Measurements from ENCODE around the gene NRG4.

- TF ChIP-seq POLR2AphosphoS5 (IDR thresholded peaks at IDR 0.05; ENCODE audit: low read depth, low read length) (no peak), TAF1 (IDR thresholded peaks at IDR 0.05; ENCODE audit: borderline replicate concordance, insufficient read depth, low read length) (no peak), FOXP2 (optimal IDR thresholded peaks at IDR 0.05; ENCODE audit: borderline replicate concordance, extremely low read depth, extremely low read length, insufficient read depth) (no peak), REST (IDR thresholded peaks at IDR 0.05; ENCODE audit: insufficient read depth in 1 of 2, low read depth in 2 of 2, low read length in 2 of 2) (no peak), SIN3A (IDR thresholded peaks at IDR 0.05; ENCODE audit: borderline replicate concordance, insufficient read depth, low read length) (no peak)
Observed at GRCh38 chr15:76059320-76060117, 47.3 kb upstream of the NRG4 start, which contains the start of gene TMEM266.

Data from PFSK-1 (cell line).